Calu3 (cell line): Measurements from ENCODE around the gene EARS2. TPM values are rescaled to one million over a fixed set of nuclear protein-coding genes. Genes with fewer than 3 reads are reported as not detected.

Experiments
- BruUV-seq: library from RNA; stranded (reverse); fragments of 400-500 nt; replicated peaks from 2 replicates; lab custom pipeline; 2021; lab: Mats Ljungman, UMichigan
- CTCF ChIA-PET: fragments of 300-600 bp; sonication (Branson Sonifier 250); formaldehyde crosslinking; loops from one replicate; lab custom pipeline; 2022; ENCODE audit warnings: antibody characterized with exemption; lab: Charles Lee
- DNase-seq: peaks from one replicate; pipeline ENCODE4 v3.0.0; 2022
- H3K27ac Mint-ChIP-seq: one replicate; pipeline ENCODE4 v1.8.0; 2022; ENCODE audit warnings: mixed read lengths; ENCODE audit not compliant: unreplicated experiment
- H3K27me3 Mint-ChIP-seq: one replicate; pipeline ENCODE4 v1.8.0; 2022; ENCODE audit warnings: mixed read lengths; ENCODE audit not compliant: unreplicated experiment
- H3K36me3 Mint-ChIP-seq: one replicate; pipeline ENCODE4 v1.8.0; 2022; ENCODE audit warnings: mild to moderate bottlenecking, moderate library complexity, mixed read lengths; ENCODE audit not compliant: insufficient read depth, unreplicated experiment
- H3K4me1 Mint-ChIP-seq: one replicate; pipeline ENCODE4 v1.8.0; 2022; ENCODE audit warnings: mild to moderate bottlenecking, low read depth, mixed read lengths; ENCODE audit not compliant: unreplicated experiment
- H3K4me3 Mint-ChIP-seq: one replicate; pipeline ENCODE4 v1.8.0; 2022; ENCODE audit warnings: mild to moderate bottlenecking, low read depth, moderate library complexity, mixed read lengths; ENCODE audit not compliant: unreplicated experiment
- H3K9me3 Mint-ChIP-seq: one replicate; pipeline ENCODE4 v1.8.0; 2022; ENCODE audit warnings: low read depth, mixed read lengths; ENCODE audit not compliant: unreplicated experiment
- intact Hi-C: fragments of 100-400 bp; cut with micrococcal nuclease; formaldehyde crosslinking; loops from one replicate; pipeline ENCODE4 v1.10.0; 2022; ENCODE audit not compliant: unreplicated experiment
- total RNA-seq: library from RNA; stranded (reverse); gene quantifications from 2 replicates; pipeline ENCODE4 v1.2.3, GENCODE V29; 2022
- TF ChIP-seq, protein P1 (sequence below): fragments of 200-600 bp; IDR thresholded peaks from one replicate; pipeline ENCODE4 v1.8.0; 2022; ENCODE audit warnings: antibody characterized with exemption; ENCODE audit not compliant: unreplicated experiment

EARS2 gene
- total RNA-seq, 1 experiment from 2014 or later: 45.9 TPM

DNA sequence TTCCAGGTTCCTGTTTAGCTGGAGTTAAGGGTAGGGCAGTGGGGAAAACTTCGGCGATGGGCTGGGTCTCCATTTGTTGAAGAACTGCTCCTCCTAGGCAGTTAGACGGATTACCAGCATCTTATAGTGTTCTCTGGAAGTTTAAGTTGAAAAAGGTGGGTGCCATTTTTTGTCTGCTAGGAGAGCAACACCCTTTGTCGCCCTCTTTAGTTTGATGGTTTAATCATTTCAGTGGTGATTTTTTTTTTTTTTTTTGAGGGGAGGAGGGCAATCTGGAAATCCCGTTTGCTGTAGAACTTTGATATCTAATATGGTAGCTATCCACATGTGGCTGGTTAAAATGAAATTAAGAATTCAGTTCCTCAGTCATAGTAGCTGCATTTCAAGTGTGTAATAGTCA lies 4.4 kb upstream of the EARS2 start:
- DNase-seq: no peak
- H3K4me1 Mint-ChIP-seq: peaks cover 8% of the 10 kb centered on the region
- H3K27ac Mint-ChIP-seq: no peak overlapping the region
- BruUV-seq: no TSS peak
- H3K27me3 Mint-ChIP-seq: no peaks in the 10 kb centered on the region
- no peaks in the 10 kb centered on the region for H3K9me3 Mint-ChIP-seq
- peaks cover 85% of the 10 kb centered on the region for H3K36me3 Mint-ChIP-seq
- TF ChIP-seq, protein P1, sequence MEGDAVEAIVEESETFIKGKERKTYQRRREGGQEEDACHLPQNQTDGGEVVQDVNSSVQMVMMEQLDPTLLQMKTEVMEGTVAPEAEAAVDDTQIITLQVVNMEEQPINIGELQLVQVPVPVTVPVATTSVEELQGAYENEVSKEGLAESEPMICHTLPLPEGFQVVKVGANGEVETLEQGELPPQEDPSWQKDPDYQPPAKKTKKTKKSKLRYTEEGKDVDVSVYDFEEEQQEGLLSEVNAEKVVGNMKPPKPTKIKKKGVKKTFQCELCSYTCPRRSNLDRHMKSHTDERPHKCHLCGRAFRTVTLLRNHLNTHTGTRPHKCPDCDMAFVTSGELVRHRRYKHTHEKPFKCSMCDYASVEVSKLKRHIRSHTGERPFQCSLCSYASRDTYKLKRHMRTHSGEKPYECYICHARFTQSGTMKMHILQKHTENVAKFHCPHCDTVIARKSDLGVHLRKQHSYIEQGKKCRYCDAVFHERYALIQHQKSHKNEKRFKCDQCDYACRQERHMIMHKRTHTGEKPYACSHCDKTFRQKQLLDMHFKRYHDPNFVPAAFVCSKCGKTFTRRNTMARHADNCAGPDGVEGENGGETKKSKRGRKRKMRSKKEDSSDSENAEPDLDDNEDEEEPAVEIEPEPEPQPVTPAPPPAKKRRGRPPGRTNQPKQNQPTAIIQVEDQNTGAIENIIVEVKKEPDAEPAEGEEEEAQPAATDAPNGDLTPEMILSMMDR: no peak
- intact Hi-C loops: no loop called here
- CTCF ChIA-PET: no interaction called here
- H3K4me3 Mint-ChIP-seq: no peak overlapping the region

DNA sequence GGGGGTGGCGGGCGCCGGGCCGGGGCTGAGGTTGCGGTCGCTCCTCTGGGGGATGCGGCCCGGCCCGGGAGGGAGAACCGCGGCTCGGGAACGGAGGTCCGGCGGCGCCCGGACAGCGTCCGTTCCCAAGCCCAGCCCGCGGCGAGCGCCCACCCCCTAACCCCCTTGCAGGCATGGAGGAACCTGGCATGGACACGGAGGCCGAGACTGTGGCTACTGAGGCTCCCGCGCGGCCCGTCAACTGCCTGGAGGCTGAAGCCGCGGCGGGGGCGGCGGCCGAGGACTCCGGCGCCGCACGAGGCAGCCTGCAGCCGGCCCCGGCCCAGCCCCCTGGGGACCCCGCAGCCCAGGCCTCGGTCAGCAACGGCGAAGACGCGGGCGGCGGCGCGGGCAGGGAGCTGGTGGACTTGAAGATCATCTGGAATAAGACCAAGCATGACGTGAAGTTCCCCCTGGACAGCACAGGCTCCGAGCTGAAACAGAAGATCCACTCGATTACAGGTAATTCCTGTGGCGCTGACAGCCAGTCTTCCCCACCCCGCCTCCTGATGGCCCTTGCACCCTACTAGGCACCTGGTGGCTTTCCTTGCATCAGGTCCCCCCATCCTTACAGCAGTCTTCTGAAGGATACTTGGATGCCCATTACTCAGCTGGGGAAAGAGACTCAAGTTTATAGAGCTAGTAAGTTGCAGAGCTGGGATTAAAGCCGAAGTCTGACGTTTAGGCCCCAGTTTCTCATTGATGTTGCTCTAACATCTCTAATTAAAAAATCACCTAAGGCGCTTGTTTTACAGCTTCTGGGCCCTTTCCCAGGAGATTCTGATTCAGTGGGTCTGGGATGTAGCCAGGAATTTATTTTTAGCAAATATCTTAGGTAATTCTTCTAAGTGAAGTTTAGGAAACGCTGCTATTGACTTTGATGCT lies 891 bp upstream of the EARS2 start:
- DNase-seq: peak; percentile 23
- H3K27ac Mint-ChIP-seq: peak overlapping the region; percentile 96
- peak overlapping the region; percentile 96 for H3K4me3 Mint-ChIP-seq
- H3K27me3 Mint-ChIP-seq: no peaks in the 10 kb centered on the region
- H3K4me1 Mint-ChIP-seq: peaks cover 8% of the 10 kb centered on the region
- TF ChIP-seq, protein P1: no peak
- intact Hi-C loops: loop anchor here (5.0 kb wide), 1 partner anchor 479 kb away; no protein-coding TSS in a partner anchor
- H3K9me3 Mint-ChIP-seq: no peaks in the 10 kb centered on the region
- CTCF ChIA-PET: interaction anchor here (0.6 to 1.8 kb wide), 6 partner anchors 19 to 173 kb away, joined by 3 to 5 read pairs (median 3); partner anchors contain the start of gene PALB2
- peaks cover 71% of the 10 kb centered on the region for H3K36me3 Mint-ChIP-seq
- no TSS peak for BruUV-seq

DNA sequence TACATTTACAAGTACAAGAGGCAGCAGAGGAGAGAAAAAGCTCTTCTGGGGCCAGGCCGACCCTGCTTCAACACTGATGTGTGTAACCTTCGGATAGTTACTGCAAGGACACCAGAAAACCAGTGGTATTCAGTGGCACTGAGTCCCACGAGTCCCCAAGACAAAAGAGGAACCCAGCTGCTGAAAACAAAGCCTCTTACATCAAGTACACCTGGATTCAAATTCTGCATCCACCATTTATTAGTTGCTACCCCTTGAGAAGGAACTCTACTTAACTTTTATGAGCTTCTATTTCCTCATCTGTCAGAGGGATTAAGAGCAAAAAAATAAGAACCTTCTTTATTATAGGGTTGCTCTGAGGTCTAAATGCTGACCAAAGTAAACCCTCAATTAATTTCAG lies 2.6 kb downstream of the EARS2 start:
- H3K27me3 Mint-ChIP-seq: no peaks in the 10 kb centered on the region
- H3K36me3 Mint-ChIP-seq: peaks cover 68% of the 10 kb centered on the region
- peaks cover 7% of the 10 kb centered on the region for H3K4me1 Mint-ChIP-seq
- no peak overlapping the region for H3K27ac Mint-ChIP-seq
- no TSS peak for BruUV-seq
- DNase-seq: no peak
- no peaks in the 10 kb centered on the region for H3K9me3 Mint-ChIP-seq
- intact Hi-C loops: no loop called here
- CTCF ChIA-PET: interaction anchor here (1.2 kb wide), 1 partner anchor 44 kb away, joined by 4 read pairs; no protein-coding TSS in a partner anchor
- TF ChIP-seq, protein P1: no peak
- no peak overlapping the region for H3K4me3 Mint-ChIP-seq

DNA sequence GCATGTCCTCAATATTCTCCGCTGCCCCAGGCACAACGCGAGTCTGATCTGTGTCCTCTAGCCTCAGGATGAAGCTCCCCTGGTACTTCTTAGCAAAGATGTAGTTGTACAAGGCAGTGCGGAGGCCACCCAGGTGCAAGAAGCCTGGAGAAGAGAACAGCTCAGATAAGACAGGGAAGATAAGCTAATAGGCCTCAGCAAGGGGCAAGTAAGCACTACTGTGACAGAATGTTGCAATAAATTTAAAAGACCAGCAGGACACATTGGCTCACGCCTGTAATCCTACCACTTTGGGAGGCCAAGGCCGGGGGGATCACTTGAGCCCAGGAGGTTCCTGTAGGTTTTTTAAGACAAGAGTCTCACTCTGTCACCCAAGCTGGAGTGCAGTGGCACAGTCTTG lies 5.0 kb downstream of the EARS2 start:
- peaks cover 58% of the 10 kb centered on the region for H3K36me3 Mint-ChIP-seq
- TF ChIP-seq, protein P1: no peak
- H3K27ac Mint-ChIP-seq: no peak overlapping the region
- H3K4me3 Mint-ChIP-seq: no peak overlapping the region
- H3K27me3 Mint-ChIP-seq: no peaks in the 10 kb centered on the region
- no peaks in the 10 kb centered on the region for H3K4me1 Mint-ChIP-seq
- BruUV-seq: no TSS peak
- intact Hi-C loops: no loop called here
- CTCF ChIA-PET: no interaction called here
- no peaks in the 10 kb centered on the region for H3K9me3 Mint-ChIP-seq
- DNase-seq: no peak
